ENCODE data around the gene LEP.

- TF ChIP-seq CTCF (conservative IDR thresholded peaks at IDR 0.05; ENCODE audit: low read length): no peak
- no peak for TF ChIP-seq EZH2phosphoT487 (IDR thresholded peaks at IDR 0.05; ENCODE audit: borderline replicate concordance, low read depth, low read length)
These were observed 21.4 kb upstream of the LEP start for GRCh38 chr7:128219636-128220035.

All from OCI-LY7 (cell line).